Heart left ventricle (tissue), 16 donors: ENCODE measurements around the gene WDPCP. TPM values are rescaled to one million over a fixed set of nuclear protein-coding genes. Genes with fewer than 3 reads are reported as not detected.

Experiments
- ATAC-seq, 4 donors: fragments of 200-7000 bp; cut with Tn5 transposase; one replicate each; pipeline ENCODE4 v1.9.1; 2020 to 2022; ENCODE audit warnings: moderate library complexity in 4 of 4, mild to moderate bottlenecking in 3 of 4, moderate number of reproducible peaks in 1 of 4
- DNase-seq, 5 donors: peaks; one replicate each; pipeline ENCODE4 v3.0.0-alpha.2; 2020
- H3K27ac ChIP-seq, 12 donors: fragments of 200-600 bp; sonication (generic) in 4 of 12; one replicate each; pipeline versions ENCODE4 v1.5.0 to v1.8.0; 2016 to 2022; ENCODE audit warnings: mild to moderate bottlenecking in 2 of 12
- H3K27me3 ChIP-seq, 9 donors: fragments of 200-600 bp; sonication (generic) in 2 of 9; one replicate each; pipeline versions ENCODE4 v1.5.1 to v1.8.0; 2016 to 2022; ENCODE audit warnings: mild to moderate bottlenecking in 3 of 9
- H3K36me3 ChIP-seq, 9 donors: fragments of 200-600 bp; sonication (generic) in 2 of 9; one replicate each; pipeline versions ENCODE4 v1.5.0 to v1.8.0; 2018 to 2022; ENCODE audit warnings: mild to moderate bottlenecking in 2 of 9
- H3K4me1 ChIP-seq, 12 donors: fragments of 200-600 bp; sonication (generic) in 4 of 12; one replicate each; pipeline versions ENCODE4 v1.5.0 to v1.8.0; 2016 to 2022; ENCODE audit warnings: mild to moderate bottlenecking in 3 of 12
- H3K4me3 ChIP-seq, 12 donors: fragments of 200-600 bp; sonication (generic) in 4 of 12; one replicate each; pipeline versions ENCODE4 v1.5.0 to v1.8.0; 2017 to 2022; ENCODE audit warnings: mild to moderate bottlenecking in 9 of 12, moderate library complexity in 4 of 12
- H3K9me3 ChIP-seq, 12 donors: fragments of 200-600 bp; sonication (generic) in 4 of 12; one replicate each; pipeline versions ENCODE4 v1.5.0 to v1.8.0; 2016 to 2022; ENCODE audit warnings: mild to moderate bottlenecking in 1 of 12
- CTCF ChIP-seq, 12 donors: fragments of 200-600 bp; sonication (generic) in 4 of 12; IDR thresholded peaks; one replicate each; pipeline versions ENCODE4 v1.5.0 to v1.8.0; 2018 to 2022; ENCODE audit warnings: antibody characterized with exemption in 12 of 12, mild to moderate bottlenecking in 5 of 12
- POLR2A ChIP-seq, 2 donors: fragments of 450-650 bp; IDR thresholded peaks; one replicate each; pipeline ENCODE4 v1.6.1; 2017; ENCODE audit warnings: antibody characterized with exemption in 2 of 2, mild to moderate bottlenecking in 2 of 2, moderate library complexity in 2 of 2
- WGBS, 4 donors: extraction: QIAGEN DNeasy Blood & Tissue Kit in 2 of 4; methylation state at CpG; one replicate each; pipeline versions ENCODE4 v1.1.5 to v1.1.7; 2013 to 2018; 5-methylcytosine and 5-hydroxymethylcytosine counted together
- intact Hi-C, 10 donors: fragments of 100-400 bp; cut with DNase I; formaldehyde crosslinking; loops; one replicate each; pipeline versions ENCODE4 v1.11.1 to v1.14.2; 2022
- polyA plus RNA-seq, 2 donors: library from polyadenylated mRNA; stranded (reverse); fragments of 200-250 nt; gene quantifications; one replicate each; pipeline ENCODE4 v1.2.3, GENCODE V29; 2013
- total RNA-seq, 9 donors: library from RNA; depleted of rRNA in 2 of 9; stranded (reverse); fragments of >200 nt in 2 of 9; fragmentation: NEBNext Ultra II Directional in 3 of 9; extraction: Animal tissue kit (Norgen Biotek cat#: 25700) in 3 of 9; gene quantifications; one replicate each; pipeline versions ENCODE4 v1.1.0 to v1.2.4, GENCODE V29; 2016 to 2023
- donor health status: ischemic (EF 13 %, LVEDD 7.1; RV severe dilation, severe dysfunction).
- donor health status: healthy with polysubstance abuse.
- donor health status: DM: no; HTN: yes; CAD: no.
- donor health status: DM: no; HTN: no; CAD: no.
- donor health status: ischemic (EF 25% LVEDD 6.9; RV normal size, moderate dysfunction).
- donor health status: ischemic (EF 25% LVEDD 5.7; RV mildly dilated, moderate dysfunction).
- donor health status: healthy.
- donor health status: DM: yes; HTN: yes; CAD: no.
- donor health status: ischemic (EF 35%, LVEDD 5.7; RV mildly dilated, moderate dysfunction).
- donor health status: nonischemic (EF 11% LVEDD 7.7; RV severe dilation, severe dysfunction).
- donor health status: DM: yes; HTN: yes; CAD: no.
- donor health status: PGD.
- donor health status: ischemic (EF 29% LVEDD 5.4; RV normal size, mild dysfunction).
- donor health status: nonischemic (EF 23%, LVEDD 6.1; RV moderate dilation, normal function).

Gene WDPCP
- total and polyA plus RNA-seq, 11 donors: 3.2 to 32.2 (median 16.5) TPM

- Histone ChIP-seq H3K27me3 (no peaks in the 10 kb centered on the region), H3K9me3 (peaks cover 0 to 62% (median 13%) of the 10 kb centered on the region in 12 donors), H3K4me3 (no peak overlapping the region), H3K27ac (no peak overlapping the region), H3K36me3 (peaks cover 0 to 6% (median 0%) of the 10 kb centered on the region in 9 donors), H3K4me1 (no peaks in the 10 kb centered on the region)
- WGBS, 4 donors: 88 to 98% (median 95%) methylated on average over 1 of the region's 1 CpG
- no peak for ATAC-seq
- intact Hi-C loops: no loop called here
- no peak for DNase-seq
- TF ChIP-seq CTCF (IDR thresholded peaks at IDR 0.05) (no peak), POLR2A (IDR thresholded peaks at IDR 0.05) (no peak)
These were observed 457.1 kb downstream of the WDPCP start for GRCh38 chr2:63131196-63131595.

- H3K4me3 ChIP-seq: no peak overlapping the region
- H3K27ac ChIP-seq: no peak overlapping the region
- TF ChIP-seq CTCF (IDR thresholded peaks at IDR 0.05) (no peak), POLR2A (IDR thresholded peaks at IDR 0.05) (no peak)
- H3K36me3 ChIP-seq: no peaks in the 10 kb centered on the region
- no peaks in the 10 kb centered on the region for H3K4me1 ChIP-seq
- peaks cover 0 to 35% (median 5%) of the 10 kb centered on the region in 12 donors for H3K9me3 ChIP-seq
- H3K27me3 ChIP-seq: no peaks in the 10 kb centered on the region
- DNase-seq: no peak
- 91 to 94% (median 92%) methylated on average over 4 of the region's 4 CpGs for WGBS, 4 donors
- intact Hi-C loops: no loop called here
- ATAC-seq: no peak
These were observed 460.7 kb downstream of the WDPCP start for GRCh38 chr2:63127594-63127993.

- no peak for TF ChIP-seq CTCF (IDR thresholded peaks at IDR 0.05)
- TF ChIP-seq POLR2A (IDR thresholded peaks at IDR 0.05): no peak
- whole genome bisulfite sequencing, 4 donors: 88 to 92% (median 90%) methylated on average over 3 of the region's 3 CpGs
- intact Hi-C loops: no loop called here
These were observed 463.4 kb downstream of the WDPCP start for GRCh38 chr2:63124850-63125249.

GRCh38 chr2:63124218-63124617 is 464.1 kb downstream of the WDPCP start:
- TF ChIP-seq CTCF (IDR thresholded peaks at IDR 0.05) (no peak), POLR2A (IDR thresholded peaks at IDR 0.05) (no peak)
- WGBS, 4 donors: 74 to 84% (median 82%) methylated on average over 2 of the region's 2 CpGs
- peaks cover 0 to 8% (median 0%) of the 10 kb centered on the region in 12 donors for H3K9me3 ChIP-seq

More at GRCh38 chr2:63124850-63125249, 463.4 kb downstream of the WDPCP start:
- H3K4me1 ChIP-seq: no peaks in the 10 kb centered on the region
- no peak for ATAC-seq
- H3K27me3 ChIP-seq: no peaks in the 10 kb centered on the region
- H3K27ac ChIP-seq: no peak overlapping the region
- H3K9me3 ChIP-seq: peaks cover 0 to 13% (median 0%) of the 10 kb centered on the region in 12 donors
- no peak for DNase-seq
- H3K4me3 ChIP-seq: no peak overlapping the region
- peaks cover 0 to 7% (median 0%) of the 10 kb centered on the region in 9 donors for H3K36me3 ChIP-seq

More at GRCh38 chr2:63124218-63124617, 464.1 kb downstream of the WDPCP start:
- H3K27me3 ChIP-seq: no peaks in the 10 kb centered on the region
- H3K4me1 ChIP-seq: no peaks in the 10 kb centered on the region
- intact Hi-C loops: no loop called here
- no peak overlapping the region for H3K27ac ChIP-seq
- H3K36me3 ChIP-seq: peaks cover 0 to 7% (median 0%) of the 10 kb centered on the region in 9 donors
- no peak overlapping the region for H3K4me3 ChIP-seq
- no peak for DNase-seq
- ATAC-seq: no peak
